Stimulated activated effector memory CD8-positive, alpha-beta T cell treated with anti-CD3 and anti-CD28 coated beads, Interleukin-12 subunit alpha, Interleukin-12 subunit beta, amount 100 ng/mL, for 72 hours (primary cell): ENCODE results near the gene ZC2HC1C.
"Not testable (repeated sequence)": the region's sequence is repeated elsewhere in the genome, so short reads cannot be mapped to it uniquely, and the experiment has no call there.

Experiments used
- ATAC-seq: fragments of 150-1000 bp; cut with Tn5 transposase; 2 replicates; pipeline ENCODE4 v1.10.0; 2021
- DNase-seq, 2 donors: peaks; one replicate each; pipeline ENCODE4 v3.0.0; 2021 to 2022; ENCODE audit warnings: low spot score in 2 of 2
- H3K27ac Mint-ChIP-seq: one replicate; pipeline ENCODE4 v1.8.0; 2022; ENCODE audit warnings: mild to moderate bottlenecking, mixed read lengths
- H3K36me3 Mint-ChIP-seq: one replicate; pipeline ENCODE4 v1.8.0; 2022; ENCODE audit warnings: mild to moderate bottlenecking, mixed read lengths
- H3K4me1 Mint-ChIP-seq: one replicate; pipeline ENCODE4 v1.8.0; 2022; ENCODE audit warnings: mixed read lengths
- H3K4me3 Mint-ChIP-seq: one replicate; pipeline ENCODE4 v1.8.0; 2022; ENCODE audit warnings: mild to moderate bottlenecking, mixed read lengths
- H3K9me3 Mint-ChIP-seq: one replicate; pipeline ENCODE4 v1.8.0; 2022; ENCODE audit warnings: mixed read lengths

The ZC2HC1C gene

DNA sequence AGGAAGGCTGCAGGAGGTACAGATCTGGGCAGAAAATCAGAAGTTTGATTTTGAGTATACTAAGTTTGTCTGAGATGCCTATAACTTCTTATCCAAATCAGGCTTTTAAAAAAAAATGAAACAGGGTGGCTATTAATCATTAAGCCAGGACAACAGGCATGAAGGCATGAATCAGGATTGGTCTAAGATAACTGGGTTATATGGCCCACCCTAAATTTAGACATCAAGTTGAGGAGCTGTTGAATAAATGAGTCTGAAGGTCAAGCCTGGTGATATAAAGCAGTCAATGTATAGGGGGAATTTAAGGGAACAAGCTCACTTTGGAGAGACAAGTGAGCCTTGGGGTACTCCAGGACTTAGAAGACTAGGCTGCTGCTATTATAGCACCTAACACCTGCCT lies 28.8 kb downstream of the ZC2HC1C start:
- no peak for ATAC-seq
- H3K4me1 Mint-ChIP-seq = peaks cover 6% of the 10 kb centered on the region
- no peak for DNase-seq
- H3K36me3 Mint-ChIP-seq = peaks cover 96% of the 10 kb centered on the region
- no peak overlapping the region for H3K4me3 Mint-ChIP-seq
- peak overlapping the region; percentile 6 for H3K27ac Mint-ChIP-seq
- H3K9me3 Mint-ChIP-seq = no peaks in the 10 kb centered on the region

DNA sequence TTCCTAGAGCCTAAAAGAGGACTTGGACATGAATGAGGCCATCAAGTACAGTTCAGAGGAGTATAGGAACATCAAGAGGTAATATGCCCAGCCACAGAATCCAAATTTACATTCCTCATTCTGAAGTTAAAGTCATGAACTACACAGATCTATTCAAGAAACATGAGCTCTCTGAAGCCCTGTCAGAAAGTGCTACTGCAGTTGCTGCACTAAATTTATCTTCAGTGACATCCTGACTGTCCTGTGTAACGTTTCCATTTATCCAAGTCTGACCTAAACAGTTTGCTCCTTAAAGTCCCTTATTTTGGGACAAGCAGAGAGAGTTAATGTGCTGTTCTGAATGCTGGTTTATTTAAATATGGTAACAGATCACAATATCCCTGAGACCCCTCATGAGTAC lies 29.2 kb downstream of the ZC2HC1C start:
- Mint-ChIP-seq H3K9me3 (no peaks in the 10 kb centered on the region), H3K27ac (no peak overlapping the region), H3K4me1 (peaks cover 6% of the 10 kb centered on the region), H3K4me3 (no peak overlapping the region), H3K36me3 (peaks cover 96% of the 10 kb centered on the region)
- DNase-seq (no peak), ATAC-seq (no peak)

- no peak for DNase-seq
- Mint-ChIP-seq H3K4me1 (peaks cover 6% of the 10 kb centered on the region), H3K36me3 (peaks cover 96% of the 10 kb centered on the region), H3K4me3 (no peak overlapping the region), H3K27ac (no peak overlapping the region), H3K9me3 (no peaks in the 10 kb centered on the region)
- ATAC-seq = no peak
These were observed 32.0 kb downstream of the ZC2HC1C start for GRCh38 chr14:75101491-75101890.

GRCh38 chr14:75107186-75107585 lies 37.7 kb downstream of the ZC2HC1C start:
- Mint-ChIP-seq H3K27ac (no peak overlapping the region), H3K9me3 (no peaks in the 10 kb centered on the region), H3K36me3 (peaks cover 100% of the 10 kb centered on the region), H3K4me3 (no peak overlapping the region), H3K4me1 (no peaks in the 10 kb centered on the region)
- ATAC-seq (no peak), DNase-seq (no peak)

- H3K27ac Mint-ChIP-seq = peak overlapping the region; percentile 57
- peaks cover 94% of the 10 kb centered on the region for H3K36me3 Mint-ChIP-seq
- peaks cover 11% of the 10 kb centered on the region for H3K4me1 Mint-ChIP-seq
- no peak for ATAC-seq
- no peak for DNase-seq
- no peak overlapping the region for H3K4me3 Mint-ChIP-seq
- no peaks in the 10 kb centered on the region for H3K9me3 Mint-ChIP-seq
These were observed 40.4 kb downstream of the ZC2HC1C start for GRCh38 chr14:75109877-75110276.

DNA sequence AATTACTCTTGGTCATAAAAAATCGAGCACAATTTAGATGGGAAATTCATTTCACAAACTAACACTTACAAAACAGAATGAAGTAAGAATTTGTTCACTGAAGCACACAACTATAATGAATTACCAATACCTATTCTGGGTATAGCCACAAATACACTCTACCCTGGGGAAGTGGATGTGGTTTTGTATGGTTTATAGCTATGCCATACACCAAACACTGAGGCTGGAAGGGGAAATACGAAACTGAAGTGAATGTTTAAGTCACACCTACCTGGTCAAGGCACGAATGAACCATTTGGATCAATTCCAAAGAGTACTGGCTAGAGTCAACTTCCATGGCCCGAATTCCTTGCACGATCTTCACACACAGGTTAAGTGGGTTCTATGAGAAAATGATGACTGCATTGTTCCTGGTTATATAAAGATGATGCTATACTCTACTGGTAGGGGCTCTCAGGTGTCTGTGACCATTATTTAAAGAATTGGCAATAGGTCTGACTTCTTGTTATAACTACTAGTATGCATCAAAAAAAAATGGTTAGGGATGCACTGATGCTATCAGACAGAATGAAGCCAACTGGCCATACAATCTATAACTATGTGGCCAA lies 44.6 kb downstream of the ZC2HC1C start:
- peak; percentile 83 for ATAC-seq
- H3K9me3 Mint-ChIP-seq = no peaks in the 10 kb centered on the region
- peaks cover 11% of the 10 kb centered on the region for H3K4me1 Mint-ChIP-seq
- H3K27ac Mint-ChIP-seq = peak overlapping the region; percentile 74
- H3K4me3 Mint-ChIP-seq = no peak overlapping the region
- DNase-seq = no peak
- peaks cover 91% of the 10 kb centered on the region for H3K36me3 Mint-ChIP-seq

- Mint-ChIP-seq H3K9me3 (no peaks in the 10 kb centered on the region), H3K4me3 (no peak overlapping the region), H3K27ac (no peak overlapping the region), H3K4me1 (peaks cover 14% of the 10 kb centered on the region), H3K36me3 (peaks cover 79% of the 10 kb centered on the region)
- ATAC-seq = no peak
- no peak for DNase-seq
These were observed 49.6 kb downstream of the ZC2HC1C start for GRCh38 chr14:75119056-75119455.

GRCh38 chr14:75120541-75121291 lies 51.3 kb downstream of the ZC2HC1C start:
- H3K36me3 Mint-ChIP-seq = peaks cover 71% of the 10 kb centered on the region
- ATAC-seq (no peak), DNase-seq (no peak)
- no peak overlapping the region for H3K27ac Mint-ChIP-seq
- no peak overlapping the region for H3K4me3 Mint-ChIP-seq
- H3K9me3 Mint-ChIP-seq = no peaks in the 10 kb centered on the region
- peaks cover 24% of the 10 kb centered on the region for H3K4me1 Mint-ChIP-seq

DNA sequence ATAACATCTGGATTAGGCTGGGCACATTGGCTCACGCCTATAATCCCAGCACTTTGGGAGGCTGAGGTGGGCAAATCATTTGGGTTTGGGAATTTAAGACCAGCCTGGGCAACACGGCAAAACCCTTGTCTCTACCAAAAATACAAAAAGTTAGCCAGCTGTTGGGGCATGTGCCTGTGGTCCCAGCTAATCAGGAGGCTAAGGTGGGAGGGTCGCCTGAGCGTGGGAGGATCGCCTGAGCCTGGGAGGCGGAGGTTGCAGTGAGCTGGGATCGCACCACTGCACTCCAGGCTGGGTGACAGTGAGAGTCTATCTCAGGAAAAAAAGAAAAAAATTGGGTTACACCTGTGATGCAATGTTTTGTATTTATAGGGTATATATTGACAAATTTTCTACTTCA lies 52.1 kb downstream of the ZC2HC1C start:
- Mint-ChIP-seq H3K4me1 (peaks cover 30% of the 10 kb centered on the region), H3K36me3 (peaks cover 62% of the 10 kb centered on the region), H3K9me3 (no peaks in the 10 kb centered on the region), H3K27ac (no peak overlapping the region), H3K4me3 (no peak overlapping the region)
- ATAC-seq (no peak), DNase-seq (no peak)

- H3K4me1 Mint-ChIP-seq = peaks cover 36% of the 10 kb centered on the region
These were observed 54.5 kb downstream of the ZC2HC1C start for GRCh38 chr14:75123991-75124390.

DNA sequence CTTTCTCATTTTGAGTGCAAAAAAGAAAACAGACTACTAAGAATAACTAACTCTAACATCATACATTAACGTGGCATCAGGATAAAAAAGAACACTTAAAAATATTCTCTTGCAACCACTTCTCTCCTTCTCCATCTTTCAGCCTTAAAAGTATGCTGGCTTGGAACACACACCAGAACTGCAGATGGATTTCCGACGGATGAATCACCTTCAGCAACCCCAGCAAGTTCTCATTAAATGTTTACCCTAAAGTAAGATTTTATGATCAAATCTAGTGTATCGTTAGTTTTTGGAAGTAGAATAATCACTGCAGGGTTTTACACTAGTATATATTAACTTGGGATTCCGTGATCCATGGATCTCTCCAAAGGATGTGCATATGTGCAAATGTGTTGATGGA lies 56.2 kb downstream of the ZC2HC1C start:
- peaks cover 49% of the 10 kb centered on the region for H3K36me3 Mint-ChIP-seq
- no peaks in the 10 kb centered on the region for H3K9me3 Mint-ChIP-seq
- no peak for ATAC-seq
- H3K4me3 Mint-ChIP-seq = peak overlapping the region; percentile 98
- DNase-seq = no peak
- peaks cover 32% of the 10 kb centered on the region for H3K4me1 Mint-ChIP-seq
- H3K27ac Mint-ChIP-seq = peak overlapping the region; percentile 99

More at GRCh38 chr14:75123991-75124390, 54.5 kb downstream of the ZC2HC1C start:
- DNase-seq = no peak
- H3K27ac Mint-ChIP-seq = peak overlapping the region; percentile 69
- no peak for ATAC-seq
- H3K36me3 Mint-ChIP-seq = peaks cover 56% of the 10 kb centered on the region
- no peaks in the 10 kb centered on the region for H3K9me3 Mint-ChIP-seq
- peak overlapping the region; percentile 14 for H3K4me3 Mint-ChIP-seq

DNA sequence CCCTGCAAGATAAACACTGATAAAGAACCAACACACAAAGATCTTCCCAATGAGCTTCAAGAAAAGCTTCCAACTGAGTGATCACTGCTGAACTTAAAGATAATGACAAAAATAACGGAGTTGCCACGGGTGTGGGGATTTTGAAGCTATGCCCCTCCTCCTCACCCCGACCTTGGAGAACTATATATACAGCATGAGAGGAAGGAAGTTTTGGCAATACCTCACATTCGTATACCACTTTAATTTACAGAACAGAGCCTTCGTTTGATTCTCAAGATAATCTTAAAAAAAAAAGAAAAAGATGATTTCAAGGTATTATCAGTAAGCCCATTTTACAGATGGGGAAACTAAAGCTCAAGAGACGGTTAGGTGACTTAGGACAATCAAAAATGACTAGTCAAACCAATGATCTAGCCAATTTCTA lies 56.7 kb downstream of the ZC2HC1C start:
- peaks cover 30% of the 10 kb centered on the region for H3K4me1 Mint-ChIP-seq
- ATAC-seq (no peak), DNase-seq (no peak)
- H3K4me3 Mint-ChIP-seq = peak overlapping the region; percentile 98
- H3K36me3 Mint-ChIP-seq = peaks cover 48% of the 10 kb centered on the region
- no peaks in the 10 kb centered on the region for H3K9me3 Mint-ChIP-seq
- peak overlapping the region; percentile 99 for H3K27ac Mint-ChIP-seq

DNA sequence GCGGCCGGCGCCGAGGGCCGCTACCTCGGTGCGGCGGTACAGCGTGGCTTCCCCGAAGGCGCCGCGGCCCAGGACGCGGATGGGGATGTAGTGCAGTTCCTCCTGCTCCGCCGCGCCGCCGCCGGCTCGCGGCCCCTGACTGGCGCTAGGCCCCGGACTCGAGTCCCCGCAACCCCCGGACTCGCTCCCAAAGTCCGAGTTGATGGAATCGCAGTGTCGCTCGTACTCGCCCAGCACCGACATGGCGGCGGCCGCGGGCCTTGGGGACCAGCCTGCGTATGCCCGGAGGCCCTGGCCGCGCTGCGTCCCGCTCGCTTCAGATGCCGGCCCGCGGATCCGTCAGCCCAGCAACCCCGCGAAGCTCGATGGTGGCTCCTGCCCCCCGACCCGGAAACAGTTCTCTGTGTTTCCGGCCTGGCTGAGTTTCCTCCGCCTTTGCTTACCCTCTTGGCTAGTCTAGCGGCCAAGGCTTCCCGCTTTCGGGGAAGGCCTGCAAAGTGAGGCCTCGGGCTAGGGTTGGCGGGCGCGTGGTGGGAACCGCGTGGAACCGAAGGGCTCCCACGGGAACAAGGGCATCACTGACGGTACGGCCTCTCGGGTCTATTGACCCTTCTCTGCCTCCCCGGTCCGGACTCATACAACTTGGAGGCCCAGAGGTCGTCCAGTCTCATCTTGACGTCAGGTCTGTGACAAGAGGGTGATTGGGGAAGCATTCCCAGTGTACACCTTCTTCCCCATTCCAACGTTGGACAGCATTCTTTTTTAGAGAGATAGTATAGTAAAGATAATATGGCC lies 57.4 kb downstream of the ZC2HC1C start, which contains the start of gene NEK9:
TSS of gene NEK9 (minus strand) at position 370 of the 795 bp plus-strand sequence. CDS start at position 243, 127 bp downstream.
- Mint-ChIP-seq H3K4me3 (peak within 1 kb of the TSS; percentile 98), H3K27ac (peak within 1 kb of the TSS; percentile 99), H3K4me1 (peaks cover 30% of the 10 kb centered on the region), H3K9me3 (no peaks in the 10 kb centered on the region), H3K36me3 (peaks cover 41% of the 10 kb centered on the region)
- DNase-seq (peak; percentile 80 to 95), ATAC-seq (peak; percentile 98)

GRCh38 chr14:75127474-75127820 lies 58.0 kb downstream of the ZC2HC1C start:
- H3K9me3 Mint-ChIP-seq, DNase-seq, ATAC-seq: not testable (repeated sequence)
- peak overlapping the region; percentile 98 for H3K4me3 Mint-ChIP-seq
- H3K27ac Mint-ChIP-seq = peak overlapping the region; percentile 99
- peaks cover 30% of the 10 kb centered on the region for H3K4me1 Mint-ChIP-seq
- peaks cover 42% of the 10 kb centered on the region for H3K36me3 Mint-ChIP-seq

GRCh38 chr14:75127903-75128595 lies 58.6 kb downstream of the ZC2HC1C start:
- DNase-seq = no peak
- Mint-ChIP-seq H3K36me3 (peaks cover 48% of the 10 kb centered on the region), H3K9me3 (no peaks in the 10 kb centered on the region), H3K4me3 (peak overlapping the region; percentile 98), H3K27ac (peak overlapping the region; percentile 99), H3K4me1 (peaks cover 30% of the 10 kb centered on the region)
- ATAC-seq = no peak
